Loucy (cell line): Measurements from ENCODE around the gene MRPL45.
A peak's percentile ranks its signal among the peaks of the same experiment; 100 is the strongest.

Experiments used
- H2AFZ ChIP-seq: fragments of 200-600 bp; sonication (generic); 2 replicates; pipeline ENCODE4 v1.6.0; 2016; ENCODE audit warnings: antibody characterized with exemption, mild to moderate bottlenecking, low read length, moderate library complexity
- H3F3A ChIP-seq: fragments of 200-600 bp; 2 replicates; pipeline ENCODE4 v1.6.0; 2016; ENCODE audit warnings: antibody characterized with exemption, low read depth, mild to moderate bottlenecking
- H3K27me3 ChIP-seq: fragments of 200-600 bp; sonication (generic); 2 replicates; pipeline ENCODE4 v1.6.1; 2014; ENCODE audit warnings: low read length, mild to moderate bottlenecking; ENCODE audit not compliant: insufficient read depth, poor library complexity, severe bottlenecking
- H3K36me3 ChIP-seq: fragments of 200-600 bp; sonication (generic); 2 replicates; pipeline ENCODE4 v1.6.1; 2016; ENCODE audit warnings: low read length; ENCODE audit not compliant: insufficient read depth
- H3K4me1 ChIP-seq: fragments of 200-600 bp; sonication (generic); 2 replicates; pipeline ENCODE4 v1.5.1; 2014; ENCODE audit warnings: low read length, mild to moderate bottlenecking; ENCODE audit not compliant: insufficient read depth, poor library complexity, severe bottlenecking
- H3K4me2 ChIP-seq: fragments of 200-600 bp; sonication (generic); 2 replicates; pipeline ENCODE4 v1.6.0; 2014; ENCODE audit warnings: antibody characterized with exemption, low read length, low read depth, mild to moderate bottlenecking; ENCODE audit not compliant: poor library complexity, severe bottlenecking
- H3K4me3 ChIP-seq: fragments of 200-600 bp; sonication (generic); 2 replicates; pipeline ENCODE4 v1.5.1; 2014; ENCODE audit warnings: low read length, mild to moderate bottlenecking, mixed read lengths; ENCODE audit not compliant: poor library complexity, severe bottlenecking
- H3K79me2 ChIP-seq: fragments of 200-600 bp; sonication (generic); 2 replicates; pipeline ENCODE4 v1.6.1; 2014; ENCODE audit warnings: low read length; ENCODE audit not compliant: insufficient read depth
- H3K9ac ChIP-seq: fragments of 200-600 bp; sonication (generic); 2 replicates; pipeline ENCODE4 v1.6.0; 2014; ENCODE audit warnings: mild to moderate bottlenecking, low read depth, low read length, moderate library complexity; ENCODE audit not compliant: poor library complexity, severe bottlenecking
- H3K9me2 ChIP-seq: fragments of 200-600 bp; sonication (generic); replicated peaks from 2 replicates; pipeline ENCODE4 v1.6.1; 2016; ENCODE audit warnings: low read depth, low read length, mixed read lengths
- H3K9me3 ChIP-seq: fragments of 200-600 bp; sonication (generic); 2 replicates; pipeline ENCODE4 v1.6.1; 2014; ENCODE audit warnings: mild to moderate bottlenecking, antibody characterized with exemption, low read length, low read depth; ENCODE audit not compliant: insufficient read depth
- H4K20me1 ChIP-seq: fragments of 200-600 bp; sonication (generic); 2 replicates; pipeline ENCODE4 v1.6.0; 2014; ENCODE audit warnings: antibody characterized with exemption, low read length, mild to moderate bottlenecking; ENCODE audit not compliant: insufficient read depth, poor library complexity, severe bottlenecking
- EZH2phosphoT487 ChIP-seq: fragments of 200-600 bp; IDR thresholded peaks from 2 replicates; pipeline ENCODE4 v1.6.1; 2018; ENCODE audit warnings: antibody characterized with exemption, mild to moderate bottlenecking, moderate library complexity, borderline replicate concordance
- TF ChIP-seq, protein P1 (sequence below): fragments of 200-600 bp; sonication (generic); conservative IDR thresholded peaks from 2 replicates; pipeline ENCODE4 v1.5.1; 2014; ENCODE audit warnings: mild to moderate bottlenecking, antibody characterized with exemption, low read length

The MRPL45 gene

DNA sequence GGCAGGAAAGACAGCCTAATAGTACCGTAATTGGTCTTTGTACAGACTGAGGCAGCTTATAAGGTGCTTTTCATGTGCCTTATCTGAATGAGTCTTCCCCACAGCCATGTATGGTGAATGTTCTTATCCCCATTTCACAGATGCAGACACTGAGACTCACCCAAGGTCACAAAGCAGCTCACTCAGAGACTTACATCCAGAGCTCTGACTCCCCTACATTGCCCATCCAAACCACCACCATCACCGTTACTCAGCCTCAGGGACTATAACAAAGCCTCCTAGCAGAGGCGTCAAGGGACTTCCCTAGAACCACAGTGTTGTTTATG is 47.4 kb downstream of the MRPL45 start:
- Histone ChIP-seq H3K4me3 (no peak overlapping the region), H3F3A (no peaks in the 10 kb centered on the region), H3K27me3 (no peaks in the 10 kb centered on the region), H3K9me3 (no peaks in the 10 kb centered on the region), H3K4me2 (no peak overlapping the region), H2AFZ (no peak overlapping the region), H3K4me1 (no peaks in the 10 kb centered on the region), H3K9ac (no peak overlapping the region), H3K9me2 (no peaks in the 10 kb centered on the region), H4K20me1 (no peaks in the 10 kb centered on the region), H3K36me3 (no peaks in the 10 kb centered on the region), H3K79me2 (no peaks in the 10 kb centered on the region)
- TF ChIP-seq EZH2phosphoT487: no peak
- TF ChIP-seq, protein P1, sequence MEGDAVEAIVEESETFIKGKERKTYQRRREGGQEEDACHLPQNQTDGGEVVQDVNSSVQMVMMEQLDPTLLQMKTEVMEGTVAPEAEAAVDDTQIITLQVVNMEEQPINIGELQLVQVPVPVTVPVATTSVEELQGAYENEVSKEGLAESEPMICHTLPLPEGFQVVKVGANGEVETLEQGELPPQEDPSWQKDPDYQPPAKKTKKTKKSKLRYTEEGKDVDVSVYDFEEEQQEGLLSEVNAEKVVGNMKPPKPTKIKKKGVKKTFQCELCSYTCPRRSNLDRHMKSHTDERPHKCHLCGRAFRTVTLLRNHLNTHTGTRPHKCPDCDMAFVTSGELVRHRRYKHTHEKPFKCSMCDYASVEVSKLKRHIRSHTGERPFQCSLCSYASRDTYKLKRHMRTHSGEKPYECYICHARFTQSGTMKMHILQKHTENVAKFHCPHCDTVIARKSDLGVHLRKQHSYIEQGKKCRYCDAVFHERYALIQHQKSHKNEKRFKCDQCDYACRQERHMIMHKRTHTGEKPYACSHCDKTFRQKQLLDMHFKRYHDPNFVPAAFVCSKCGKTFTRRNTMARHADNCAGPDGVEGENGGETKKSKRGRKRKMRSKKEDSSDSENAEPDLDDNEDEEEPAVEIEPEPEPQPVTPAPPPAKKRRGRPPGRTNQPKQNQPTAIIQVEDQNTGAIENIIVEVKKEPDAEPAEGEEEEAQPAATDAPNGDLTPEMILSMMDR: no peak

GRCh38 chr17:38345743-38346142 is 48.8 kb downstream of the MRPL45 start:
- Histone ChIP-seq H3K9me3 (no peaks in the 10 kb centered on the region), H2AFZ (no peak overlapping the region), H3K4me1 (no peaks in the 10 kb centered on the region), H3K79me2 (no peaks in the 10 kb centered on the region), H3K36me3 (no peaks in the 10 kb centered on the region), H3K9ac (no peak overlapping the region), H4K20me1 (no peaks in the 10 kb centered on the region), H3K4me2 (no peak overlapping the region), H3K4me3 (no peak overlapping the region), H3K9me2 (no peaks in the 10 kb centered on the region), H3F3A (no peaks in the 10 kb centered on the region), H3K27me3 (no peaks in the 10 kb centered on the region)
- TF ChIP-seq, protein P1: no peak
- TF ChIP-seq EZH2phosphoT487: no peak

GRCh38 chr17:38349097-38349730 is 52.2 kb downstream of the MRPL45 start:
- H3K27me3 ChIP-seq: no peaks in the 10 kb centered on the region
- no peaks in the 10 kb centered on the region for H3F3A ChIP-seq
- no peaks in the 10 kb centered on the region for H3K9me3 ChIP-seq
- no peak overlapping the region for H3K4me3 ChIP-seq
- H3K36me3 ChIP-seq: no peaks in the 10 kb centered on the region
- TF ChIP-seq EZH2phosphoT487: no peak
- TF ChIP-seq, protein P1: peak; percentile 96
- H3K9ac ChIP-seq: no peak overlapping the region
- peaks cover 22% of the 10 kb centered on the region for H3K79me2 ChIP-seq
- H3K4me1 ChIP-seq: peaks cover 21% of the 10 kb centered on the region
- no peaks in the 10 kb centered on the region for H3K9me2 ChIP-seq
- H3K4me2 ChIP-seq: no peak overlapping the region
- no peak overlapping the region; the same call in 1 of the 2 replicates for H2AFZ ChIP-seq
- H4K20me1 ChIP-seq: peaks cover 15% of the 10 kb centered on the region
